Type B pancreatic cell (in vitro differentiated cells): ENCODE data around the gene BCLAF1. TPM values are rescaled to one million over a fixed set of nuclear protein-coding genes. Genes with fewer than 3 reads are reported as not detected.

Experiments used
- DNase-seq: peaks from one replicate; pipeline ENCODE4 v3.0.0; 2021; ENCODE audit warnings: mixed read lengths; ENCODE audit not compliant: unreplicated experiment; ENCODE audit errors: extremely low spot score
- H3K27ac Mint-ChIP-seq: 2 replicates; pipeline ENCODE4 v1.8.0; 2021; ENCODE audit warnings: mild to moderate bottlenecking, mixed read lengths
- H3K27me3 Mint-ChIP-seq: 2 replicates; pipeline ENCODE4 v1.8.0; 2021; ENCODE audit warnings: mixed read lengths
- H3K36me3 Mint-ChIP-seq: 2 replicates; pipeline ENCODE4 v1.8.0; 2021; ENCODE audit warnings: mixed read lengths
- H3K4me1 Mint-ChIP-seq: one replicate; pipeline ENCODE4 v1.8.0; 2021; ENCODE audit warnings: mixed read lengths; ENCODE audit not compliant: unreplicated experiment
- H3K4me3 Mint-ChIP-seq: 2 replicates; pipeline ENCODE4 v1.8.0; 2021; ENCODE audit warnings: mild to moderate bottlenecking, mixed read lengths
- H3K9me3 Mint-ChIP-seq: 2 replicates; pipeline ENCODE4 v1.8.0; 2021; ENCODE audit warnings: mixed read lengths
- CTCF ChIP-seq: fragments of 200-600 bp; sonication (generic); conservative IDR thresholded peaks from 2 replicates; pipeline ENCODE4 v1.5.0; 2021; ENCODE audit warnings: antibody characterized with exemption, mild to moderate bottlenecking
- total RNA-seq: library from RNA; stranded (reverse); gene quantifications from 2 replicates; pipeline ENCODE4 v1.2.1, GENCODE V29; 2021; ENCODE audit warnings: low replicate concordance

Gene BCLAF1
- total RNA-seq, 1 donor from 2014 or later, result 190 TPM

GRCh38 chr6:136290410-136291010 is 864 bp upstream of the BCLAF1 start:
- H3K27ac Mint-ChIP-seq, result peak overlapping the region; percentile 100
- H3K4me3 Mint-ChIP-seq, result peak overlapping the region; percentile 100
- H3K27me3 Mint-ChIP-seq, result peaks cover 3% of the 10 kb centered on the region
- no peak for TF ChIP-seq CTCF
- H3K4me1 Mint-ChIP-seq, result peaks cover 20% of the 10 kb centered on the region
- DNase-seq, result no peak
- no peaks in the 10 kb centered on the region for H3K9me3 Mint-ChIP-seq
- H3K36me3 Mint-ChIP-seq, result peaks cover 11% of the 10 kb centered on the region

GRCh38 chr6:136289327-136289578 is 393 bp downstream of the BCLAF1 start:
- TF ChIP-seq CTCF, result no peak
- DNase-seq, result peak; percentile 96
- Mint-ChIP-seq H3K4me3 (peak overlapping the region; percentile 100), H3K9me3 (no peaks in the 10 kb centered on the region), H3K27me3 (peaks cover 3% of the 10 kb centered on the region), H3K4me1 (peaks cover 33% of the 10 kb centered on the region), H3K36me3 (peaks cover 22% of the 10 kb centered on the region), H3K27ac (peak overlapping the region; percentile 100)

- Mint-ChIP-seq H3K9me3 (no peaks in the 10 kb centered on the region), H3K36me3 (peaks cover 22% of the 10 kb centered on the region), H3K27ac (peak overlapping the region; percentile 100), H3K4me1 (peaks cover 35% of the 10 kb centered on the region), H3K27me3 (peaks cover 3% of the 10 kb centered on the region), H3K4me3 (peak overlapping the region; percentile 100)
- TF ChIP-seq CTCF, result peak; percentile 68
- peak; percentile 73 for DNase-seq
Observed at GRCh38 chr6:136288566-136289326, 900 bp downstream of the BCLAF1 start.

GRCh38 chr6:136284909-136285308 is 4.7 kb downstream of the BCLAF1 start:
- H3K27ac Mint-ChIP-seq, result peak overlapping the region; percentile 56
- peaks cover 3% of the 10 kb centered on the region for H3K27me3 Mint-ChIP-seq
- H3K4me3 Mint-ChIP-seq, result peak overlapping the region; percentile 61
- no peaks in the 10 kb centered on the region for H3K9me3 Mint-ChIP-seq
- H3K4me1 Mint-ChIP-seq, result peaks cover 46% of the 10 kb centered on the region
- no peak for DNase-seq
- no peak for TF ChIP-seq CTCF
- H3K36me3 Mint-ChIP-seq, result peaks cover 36% of the 10 kb centered on the region

- Mint-ChIP-seq H3K27me3 (no peaks in the 10 kb centered on the region), H3K36me3 (peaks cover 36% of the 10 kb centered on the region), H3K9me3 (no peaks in the 10 kb centered on the region), H3K4me3 (no peak overlapping the region), H3K27ac (no peak overlapping the region), H3K4me1 (peaks cover 46% of the 10 kb centered on the region)
- DNase-seq, result no peak
- TF ChIP-seq CTCF, result no peak
Observed at GRCh38 chr6:136282906-136283305, 6.7 kb downstream of the BCLAF1 start.
